ENCODE measurements around the gene CHMP2B.

Gene CHMP2B

DNA sequence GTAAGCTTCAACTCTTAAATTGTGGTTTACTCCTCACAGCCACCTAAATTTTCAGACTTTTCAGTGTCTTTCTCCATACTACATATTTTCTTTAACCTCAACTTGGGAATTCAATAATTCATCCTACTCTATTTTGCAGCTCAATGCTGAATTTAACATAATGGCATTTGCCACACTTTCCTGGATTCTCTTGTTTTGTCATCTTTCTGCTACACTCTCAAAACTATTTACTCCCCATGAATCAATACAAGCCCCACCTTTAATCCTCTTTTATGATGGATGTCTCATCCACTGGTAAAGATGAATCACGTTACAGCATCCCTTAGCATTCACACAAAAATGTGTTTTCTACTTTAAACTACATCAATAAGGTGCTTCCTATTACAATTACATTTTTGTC is 19.6 kb upstream of the CHMP2B start:
- Histone ChIP-seq H3K27me3 (ENCODE audit: insufficient read depth, poor library complexity, severe bottlenecking) (no peaks in the 10 kb centered on the region), H3K4me3 (replicated peaks; ENCODE audit: insufficient read depth, low read length) (no peak overlapping the region), H3K27ac (replicated peaks) (no peak overlapping the region)
- TF ChIP-seq, protein P1, sequence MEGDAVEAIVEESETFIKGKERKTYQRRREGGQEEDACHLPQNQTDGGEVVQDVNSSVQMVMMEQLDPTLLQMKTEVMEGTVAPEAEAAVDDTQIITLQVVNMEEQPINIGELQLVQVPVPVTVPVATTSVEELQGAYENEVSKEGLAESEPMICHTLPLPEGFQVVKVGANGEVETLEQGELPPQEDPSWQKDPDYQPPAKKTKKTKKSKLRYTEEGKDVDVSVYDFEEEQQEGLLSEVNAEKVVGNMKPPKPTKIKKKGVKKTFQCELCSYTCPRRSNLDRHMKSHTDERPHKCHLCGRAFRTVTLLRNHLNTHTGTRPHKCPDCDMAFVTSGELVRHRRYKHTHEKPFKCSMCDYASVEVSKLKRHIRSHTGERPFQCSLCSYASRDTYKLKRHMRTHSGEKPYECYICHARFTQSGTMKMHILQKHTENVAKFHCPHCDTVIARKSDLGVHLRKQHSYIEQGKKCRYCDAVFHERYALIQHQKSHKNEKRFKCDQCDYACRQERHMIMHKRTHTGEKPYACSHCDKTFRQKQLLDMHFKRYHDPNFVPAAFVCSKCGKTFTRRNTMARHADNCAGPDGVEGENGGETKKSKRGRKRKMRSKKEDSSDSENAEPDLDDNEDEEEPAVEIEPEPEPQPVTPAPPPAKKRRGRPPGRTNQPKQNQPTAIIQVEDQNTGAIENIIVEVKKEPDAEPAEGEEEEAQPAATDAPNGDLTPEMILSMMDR (IDR thresholded peaks at IDR 0.05; ENCODE audit: insufficient read depth, low read length): no peak
- TF ChIP-seq SPI1 (IDR thresholded peaks at IDR 0.05; ENCODE audit: borderline replicate concordance, low read depth): no peak
- no peak for TF ChIP-seq GABPA (IDR thresholded peaks at IDR 0.05; ENCODE audit: low read depth)
- TF ChIP-seq, protein P2, sequence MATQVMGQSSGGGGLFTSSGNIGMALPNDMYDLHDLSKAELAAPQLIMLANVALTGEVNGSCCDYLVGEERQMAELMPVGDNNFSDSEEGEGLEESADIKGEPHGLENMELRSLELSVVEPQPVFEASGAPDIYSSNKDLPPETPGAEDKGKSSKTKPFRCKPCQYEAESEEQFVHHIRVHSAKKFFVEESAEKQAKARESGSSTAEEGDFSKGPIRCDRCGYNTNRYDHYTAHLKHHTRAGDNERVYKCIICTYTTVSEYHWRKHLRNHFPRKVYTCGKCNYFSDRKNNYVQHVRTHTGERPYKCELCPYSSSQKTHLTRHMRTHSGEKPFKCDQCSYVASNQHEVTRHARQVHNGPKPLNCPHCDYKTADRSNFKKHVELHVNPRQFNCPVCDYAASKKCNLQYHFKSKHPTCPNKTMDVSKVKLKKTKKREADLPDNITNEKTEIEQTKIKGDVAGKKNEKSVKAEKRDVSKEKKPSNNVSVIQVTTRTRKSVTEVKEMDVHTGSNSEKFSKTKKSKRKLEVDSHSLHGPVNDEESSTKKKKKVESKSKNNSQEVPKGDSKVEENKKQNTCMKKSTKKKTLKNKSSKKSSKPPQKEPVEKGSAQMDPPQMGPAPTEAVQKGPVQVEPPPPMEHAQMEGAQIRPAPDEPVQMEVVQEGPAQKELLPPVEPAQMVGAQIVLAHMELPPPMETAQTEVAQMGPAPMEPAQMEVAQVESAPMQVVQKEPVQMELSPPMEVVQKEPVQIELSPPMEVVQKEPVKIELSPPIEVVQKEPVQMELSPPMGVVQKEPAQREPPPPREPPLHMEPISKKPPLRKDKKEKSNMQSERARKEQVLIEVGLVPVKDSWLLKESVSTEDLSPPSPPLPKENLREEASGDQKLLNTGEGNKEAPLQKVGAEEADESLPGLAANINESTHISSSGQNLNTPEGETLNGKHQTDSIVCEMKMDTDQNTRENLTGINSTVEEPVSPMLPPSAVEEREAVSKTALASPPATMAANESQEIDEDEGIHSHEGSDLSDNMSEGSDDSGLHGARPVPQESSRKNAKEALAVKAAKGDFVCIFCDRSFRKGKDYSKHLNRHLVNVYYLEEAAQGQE (IDR thresholded peaks at IDR 0.05; ENCODE audit: insufficient replicate concordance, low read depth): no peak
- TF ChIP-seq POLR2AphosphoS5 (IDR thresholded peaks at IDR 0.05; ENCODE audit: low read depth): no peak
- DNase-seq (ENCODE audit: low read depth in 1 of 2, low spot score in 1 of 2): no peak

DNA sequence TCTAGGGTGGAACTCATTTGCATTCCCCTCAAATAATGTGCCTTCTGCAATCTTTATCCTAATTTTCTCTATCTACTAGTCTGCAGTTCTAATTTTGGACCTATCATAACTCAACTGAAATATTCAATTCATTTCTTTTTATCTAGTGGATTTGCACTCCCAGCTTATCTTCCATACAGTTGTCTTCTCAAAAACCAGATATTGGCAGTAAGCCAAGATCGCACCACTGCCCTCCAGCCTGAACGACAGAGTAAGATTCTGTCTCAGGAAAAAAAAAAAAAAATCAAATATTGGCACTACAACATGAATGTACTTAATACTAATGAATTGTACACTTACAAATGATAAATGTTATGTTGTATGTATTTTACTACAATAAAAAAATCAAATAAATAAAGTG is 18.0 kb upstream of the CHMP2B start:
- no peak for DNase-seq (ENCODE audit: low read depth in 1 of 2, low spot score in 1 of 2)

DNA sequence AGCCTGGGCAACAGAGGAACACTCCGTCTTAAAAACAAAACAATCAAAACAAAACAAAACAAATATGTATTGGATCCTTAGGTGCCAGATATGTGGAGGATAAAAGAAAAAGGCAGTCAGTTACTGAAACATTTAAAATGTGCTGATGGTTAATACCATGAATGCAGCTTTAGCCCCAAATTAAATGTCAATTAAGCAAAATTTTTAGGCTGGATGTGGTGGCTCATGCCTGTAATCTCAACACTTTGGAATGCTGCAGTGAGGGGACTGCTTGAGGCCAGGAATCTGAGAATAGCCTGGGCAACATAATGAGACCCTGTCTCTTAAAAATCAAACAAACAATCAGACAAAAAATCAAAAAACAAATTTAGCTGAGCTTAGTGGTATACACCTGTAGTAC is 8.5 kb upstream of the CHMP2B start:
- TF ChIP-seq, protein P1 (IDR thresholded peaks at IDR 0.05; ENCODE audit: insufficient read depth, low read length): no peak
- no peak for TF ChIP-seq POLR2AphosphoS5 (IDR thresholded peaks at IDR 0.05; ENCODE audit: low read depth)
- no peak for TF ChIP-seq GABPA (IDR thresholded peaks at IDR 0.05; ENCODE audit: low read depth)
- TF ChIP-seq, protein P2 (IDR thresholded peaks at IDR 0.05; ENCODE audit: insufficient replicate concordance, low read depth): no peak
- no peak for TF ChIP-seq SPI1 (IDR thresholded peaks at IDR 0.05; ENCODE audit: borderline replicate concordance, low read depth)
- no peak overlapping the region for H3K4me3 ChIP-seq (replicated peaks; ENCODE audit: insufficient read depth, low read length)
- no peak for DNase-seq (ENCODE audit: low read depth in 1 of 2, low spot score in 1 of 2)
- no peak overlapping the region for H3K27ac ChIP-seq (replicated peaks)
- no peaks in the 10 kb centered on the region for H3K27me3 ChIP-seq (ENCODE audit: insufficient read depth, poor library complexity, severe bottlenecking)

More for the DNA sequence above, 18.0 kb upstream of the CHMP2B start:
- no peak overlapping the region for H3K27ac ChIP-seq (replicated peaks)
- no peak for TF ChIP-seq SPI1 (IDR thresholded peaks at IDR 0.05; ENCODE audit: borderline replicate concordance, low read depth)
- no peak for TF ChIP-seq POLR2AphosphoS5 (IDR thresholded peaks at IDR 0.05; ENCODE audit: low read depth)
- no peak for TF ChIP-seq GABPA (IDR thresholded peaks at IDR 0.05; ENCODE audit: low read depth)
- TF ChIP-seq, protein P2 (IDR thresholded peaks at IDR 0.05; ENCODE audit: insufficient replicate concordance, low read depth): no peak
- TF ChIP-seq, protein P1 (IDR thresholded peaks at IDR 0.05; ENCODE audit: insufficient read depth, low read length): no peak
- H3K27me3 ChIP-seq (ENCODE audit: insufficient read depth, poor library complexity, severe bottlenecking): no peaks in the 10 kb centered on the region
- H3K4me3 ChIP-seq (replicated peaks; ENCODE audit: insufficient read depth, low read length): no peak overlapping the region

Measured in HL-60 (cell line).